ENCODE measurements around the gene FBRS. TPM values are rescaled to one million over a fixed set of nuclear protein-coding genes. Genes with fewer than 3 reads are reported as not detected.

Gene FBRS
- total and polyA plus RNA-seq, 2 donors from 2014 or later, result 26.3 to 66.2 TPM

- FAIRE-seq (no peak), DNase-seq (peak in 1 of 5 donors; percentile 42)
- no peaks in the 10 kb centered on the region for H3K9me3 ChIP-seq (ENCODE audit: control insufficient read depth in 2 of 3, insufficient read depth in 1 of 3, low read length in 3 of 3)
- TF ChIP-seq, protein P1, sequence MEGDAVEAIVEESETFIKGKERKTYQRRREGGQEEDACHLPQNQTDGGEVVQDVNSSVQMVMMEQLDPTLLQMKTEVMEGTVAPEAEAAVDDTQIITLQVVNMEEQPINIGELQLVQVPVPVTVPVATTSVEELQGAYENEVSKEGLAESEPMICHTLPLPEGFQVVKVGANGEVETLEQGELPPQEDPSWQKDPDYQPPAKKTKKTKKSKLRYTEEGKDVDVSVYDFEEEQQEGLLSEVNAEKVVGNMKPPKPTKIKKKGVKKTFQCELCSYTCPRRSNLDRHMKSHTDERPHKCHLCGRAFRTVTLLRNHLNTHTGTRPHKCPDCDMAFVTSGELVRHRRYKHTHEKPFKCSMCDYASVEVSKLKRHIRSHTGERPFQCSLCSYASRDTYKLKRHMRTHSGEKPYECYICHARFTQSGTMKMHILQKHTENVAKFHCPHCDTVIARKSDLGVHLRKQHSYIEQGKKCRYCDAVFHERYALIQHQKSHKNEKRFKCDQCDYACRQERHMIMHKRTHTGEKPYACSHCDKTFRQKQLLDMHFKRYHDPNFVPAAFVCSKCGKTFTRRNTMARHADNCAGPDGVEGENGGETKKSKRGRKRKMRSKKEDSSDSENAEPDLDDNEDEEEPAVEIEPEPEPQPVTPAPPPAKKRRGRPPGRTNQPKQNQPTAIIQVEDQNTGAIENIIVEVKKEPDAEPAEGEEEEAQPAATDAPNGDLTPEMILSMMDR (IDR thresholded peaks at IDR 0.05; ENCODE audit: borderline replicate concordance, extremely low read depth, insufficient read depth), result no peak
- intact Hi-C loops (cut with DNase I), result no loop called here
- no peaks in the 10 kb centered on the region for H3K27me3 ChIP-seq (ENCODE audit: control insufficient read depth, insufficient read depth, low read length)
- peak overlapping the region; percentile 69 to 87 (median 86) for H3K4me3 ChIP-seq (ENCODE audit: low read length in 3 of 3)
- peaks cover 0 to 13% (median 8%) of the 10 kb centered on the region in 3 donors for H3K4me1 ChIP-seq (ENCODE audit: control insufficient read depth in 2 of 3, insufficient read depth in 2 of 3, low read depth in 1 of 3, low read length in 3 of 3)
- H3K27ac ChIP-seq (ENCODE audit: low read depth in 2 of 2, low read length in 2 of 2), result peak overlapping the region; percentile 100
- peak overlapping the region; percentile 49 to 99 (median 52) for H3K9ac ChIP-seq (ENCODE audit: low read length in 3 of 3)
- H3K36me3 ChIP-seq (ENCODE audit: control insufficient read depth in 2 of 3, insufficient read depth in 3 of 3, low read length in 3 of 3), result peaks cover 0 to 10% (median 4%) of the 10 kb centered on the region in 3 donors
These were observed 39.3 kb downstream of the FBRS start for GRCh38 chr16:30697264-30698138.

DNA sequence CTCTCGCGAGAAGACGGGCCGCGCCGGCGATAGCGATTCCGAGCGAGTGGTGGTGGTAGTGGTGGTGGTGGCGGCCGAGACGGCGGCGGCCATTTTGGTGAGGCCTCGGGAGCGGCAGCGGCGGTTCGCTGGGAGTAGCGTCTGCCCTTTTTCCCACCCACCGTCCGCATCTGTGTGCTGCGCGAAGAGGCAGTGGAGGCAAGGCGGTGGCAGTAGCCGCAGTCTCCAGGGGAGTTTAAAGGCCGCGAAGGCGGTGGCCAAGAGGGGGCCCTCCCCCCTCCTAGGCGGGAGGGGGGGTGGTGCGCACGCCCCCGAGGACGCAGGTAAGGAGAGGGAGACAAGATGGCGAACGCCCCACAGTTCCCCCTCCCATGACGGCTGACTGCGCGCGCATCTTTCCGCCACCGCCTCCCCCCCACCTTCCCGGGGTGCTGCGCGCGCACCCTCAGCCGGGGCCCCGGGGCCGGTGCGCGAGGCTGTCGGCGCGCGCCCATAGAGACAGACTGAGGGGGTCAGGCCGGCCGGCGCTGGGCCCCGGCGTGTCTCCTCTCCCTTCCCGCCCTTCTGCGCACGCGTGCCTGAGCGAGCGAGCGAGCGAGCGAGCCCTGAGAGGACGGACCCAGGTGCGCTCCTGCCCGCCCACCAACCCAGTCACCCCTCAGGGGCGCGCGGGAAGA, 40.0 kb downstream of the FBRS start:
- TF ChIP-seq, protein P1 (IDR thresholded peaks at IDR 0.05; ENCODE audit: borderline replicate concordance, extremely low read depth, insufficient read depth), result no peak
- Histone ChIP-seq H3K36me3 (ENCODE audit: control insufficient read depth in 2 of 3, insufficient read depth in 3 of 3, low read length in 3 of 3) (peaks cover 2 to 14% (median 6%) of the 10 kb centered on the region in 3 donors), H3K4me3 (ENCODE audit: low read length in 3 of 3) (peak overlapping the region; percentile 86 to 95 (median 87)), H3K9ac (ENCODE audit: low read length in 3 of 3) (peak overlapping the region; percentile 64 to 99 (median 98)), H3K27ac (ENCODE audit: low read depth in 2 of 2, low read length in 2 of 2) (peak overlapping the region; percentile 100), H3K4me1 (ENCODE audit: control insufficient read depth in 2 of 3, insufficient read depth in 2 of 3, low read depth in 1 of 3, low read length in 3 of 3) (peaks cover 0 to 13% (median 8%) of the 10 kb centered on the region in 3 donors), H3K9me3 (ENCODE audit: control insufficient read depth in 2 of 3, insufficient read depth in 1 of 3, low read length in 3 of 3) (no peaks in the 10 kb centered on the region), H3K27me3 (ENCODE audit: control insufficient read depth, insufficient read depth, low read length) (no peaks in the 10 kb centered on the region)
- intact Hi-C loops (cut with DNase I), result no loop called here
- peak; percentile 98 to 100 (median 99) for DNase-seq
- no peak for FAIRE-seq

GRCh38 chr16:30698816-30699614, 40.8 kb downstream of the FBRS start, which contains the start of gene SRCAP:
TSS of gene SRCAP (plus strand) at chr16:30699171. CDS start at chr16:30700825, 1,654 bp downstream.
- H3K27me3 ChIP-seq (ENCODE audit: control insufficient read depth, insufficient read depth, low read length), result no peaks in the 10 kb centered on the region
- TF ChIP-seq, protein P1 (IDR thresholded peaks at IDR 0.05; ENCODE audit: borderline replicate concordance, extremely low read depth, insufficient read depth), result no peak
- no peaks in the 10 kb centered on the region for H3K9me3 ChIP-seq (ENCODE audit: control insufficient read depth in 2 of 3, insufficient read depth in 1 of 3, low read length in 3 of 3)
- H3K4me3 ChIP-seq (ENCODE audit: low read length in 3 of 3), result peak within 1 kb of the TSS; percentile 86 to 95 (median 87)
- peak within 1 kb of the TSS; percentile 100 for H3K27ac ChIP-seq (ENCODE audit: low read depth in 2 of 2, low read length in 2 of 2)
- H3K4me1 ChIP-seq (ENCODE audit: control insufficient read depth in 2 of 3, insufficient read depth in 2 of 3, low read depth in 1 of 3, low read length in 3 of 3), result peaks cover 0 to 13% (median 8%) of the 10 kb centered on the region in 3 donors
- DNase-seq (peak; percentile 85 to 96 (median 93)), FAIRE-seq (no peak)
- intact Hi-C loops (cut with DNase I), result no loop called here
- peak within 1 kb of the TSS; percentile 95 to 99 (median 98) for H3K9ac ChIP-seq (ENCODE audit: low read length in 3 of 3)
- H3K36me3 ChIP-seq (ENCODE audit: control insufficient read depth in 2 of 3, insufficient read depth in 3 of 3, low read length in 3 of 3), result peaks cover 2 to 17% (median 9%) of the 10 kb centered on the region in 3 donors
